Stimulated activated CD8-positive, alpha-beta memory T cell treated with anti-CD3 and anti-CD28 coated beads, Interleukin-4, amount 100 ng/mL, for 24 hours (primary cell): Measurements from ENCODE around the gene MNX1.

Experiments used
- DNase-seq: peaks from one replicate; pipeline ENCODE4 v3.0.0-alpha.2; 2020; ENCODE audit warnings: low read depth

Gene MNX1

GRCh38 chr7:157032644-157033482 lies 22.4 kb upstream of the MNX1 start:
- no peak for DNase-seq

GRCh38 chr7:157032128-157032527 lies 21.7 kb upstream of the MNX1 start:
- no peak for DNase-seq

- DNase-seq = no peak
Observed at GRCh38 chr7:157028199-157028903, 17.9 kb upstream of the MNX1 start.

GRCh38 chr7:157027568-157028198 lies 17.2 kb upstream of the MNX1 start:
- no peak for DNase-seq

- DNase-seq = no peak
Observed at GRCh38 chr7:157024716-157025115, 14.3 kb upstream of the MNX1 start.

- DNase-seq = no peak
Observed at GRCh38 chr7:157023589-157023905, 13.1 kb upstream of the MNX1 start.

GRCh38 chr7:157022681-157023588 lies 12.5 kb upstream of the MNX1 start:
- no peak for DNase-seq

- no peak for DNase-seq
Observed at GRCh38 chr7:157021871-157022680, 11.6 kb upstream of the MNX1 start.

- no peak for DNase-seq
Observed at GRCh38 chr7:157021071-157021870, 10.8 kb upstream of the MNX1 start.

GRCh38 chr7:157020514-157021070 lies 10.1 kb upstream of the MNX1 start:
- no peak for DNase-seq

GRCh38 chr7:157019718-157020451 lies 9.4 kb upstream of the MNX1 start:
- DNase-seq = no peak

- no peak for DNase-seq
Observed at GRCh38 chr7:157018997-157019608, 8.6 kb upstream of the MNX1 start.

GRCh38 chr7:157018328-157018996 lies 8.0 kb upstream of the MNX1 start:
- DNase-seq = no peak

GRCh38 chr7:157017603-157018327 lies 7.3 kb upstream of the MNX1 start:
- DNase-seq = no peak

- no peak for DNase-seq
Observed at GRCh38 chr7:157017149-157017548, 6.7 kb upstream of the MNX1 start.

GRCh38 chr7:157016352-157017041 lies 6.0 kb upstream of the MNX1 start:
- no peak for DNase-seq

GRCh38 chr7:157016024-157016351 lies 5.5 kb upstream of the MNX1 start:
- no peak for DNase-seq
